ENCODE data around the gene C1orf87.

C1orf87 gene

GRCh38 chr1:60059468-60059867 is 14.1 kb downstream of the C1orf87 start:
- no peak for DNase-seq (ENCODE audit: low read depth in 2 of 2)

DNA sequence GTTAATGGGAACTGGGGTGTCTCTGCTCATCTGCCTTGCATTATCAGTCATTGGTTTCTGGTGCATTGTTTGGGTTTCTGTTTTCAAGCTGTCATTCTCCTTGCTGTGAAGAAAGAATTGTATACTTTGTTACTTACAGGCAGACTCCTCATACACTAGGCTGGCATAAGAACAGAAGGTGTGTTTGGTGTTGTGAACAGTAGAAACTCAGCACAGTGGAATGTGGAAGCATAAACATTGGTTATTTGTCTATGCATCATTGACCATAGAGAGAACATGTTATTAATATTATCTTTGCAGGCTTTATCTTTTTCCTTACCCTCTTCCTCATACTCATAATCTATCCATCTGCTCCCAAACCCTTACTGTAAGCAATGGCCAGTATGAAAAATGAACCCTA is 18.2 kb downstream of the C1orf87 start:
- DNase-seq (ENCODE audit: low read depth in 2 of 2), result no peak

DNA sequence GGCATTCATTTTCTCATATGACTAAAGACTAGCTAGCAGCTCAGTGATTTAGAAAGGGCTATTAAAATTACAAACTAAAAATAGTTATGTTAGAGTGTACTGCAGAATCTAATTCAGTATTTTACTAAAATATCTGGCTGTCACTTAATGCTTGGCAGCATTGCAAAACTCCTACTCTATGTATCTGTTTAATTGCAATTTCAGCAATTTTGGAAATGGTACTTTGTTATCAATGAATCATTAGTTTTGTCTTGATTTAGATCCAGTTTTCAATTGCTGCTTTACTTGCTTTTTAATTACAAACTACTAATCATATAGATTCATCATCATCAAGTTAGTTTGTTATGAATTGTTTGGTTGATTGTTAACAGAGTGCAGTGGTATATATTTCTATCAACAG is 19.2 kb downstream of the C1orf87 start:
- DNase-seq (ENCODE audit: low read depth in 2 of 2), result no peak

DNA sequence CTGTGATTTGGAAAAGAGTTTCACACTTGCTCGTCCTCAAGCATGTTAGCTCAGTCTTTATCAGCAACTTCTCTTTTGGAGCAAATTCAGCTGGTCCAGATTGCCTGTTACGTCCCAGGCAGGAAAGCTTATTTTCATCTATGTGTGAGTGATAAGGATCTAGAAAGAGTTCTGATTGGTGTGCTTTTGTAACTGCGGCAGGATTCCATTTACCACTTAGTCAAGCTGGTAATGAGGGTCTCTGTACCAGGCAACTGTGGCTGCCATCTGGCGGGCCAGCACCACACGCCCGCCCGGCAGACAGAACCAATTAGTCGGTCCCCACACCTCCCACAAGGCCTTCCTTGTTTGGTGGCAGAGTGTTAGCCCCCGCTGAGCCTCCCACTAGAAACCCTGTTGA is 21.0 kb downstream of the C1orf87 start:
- no peak for DNase-seq (ENCODE audit: low read depth in 2 of 2)

DNA sequence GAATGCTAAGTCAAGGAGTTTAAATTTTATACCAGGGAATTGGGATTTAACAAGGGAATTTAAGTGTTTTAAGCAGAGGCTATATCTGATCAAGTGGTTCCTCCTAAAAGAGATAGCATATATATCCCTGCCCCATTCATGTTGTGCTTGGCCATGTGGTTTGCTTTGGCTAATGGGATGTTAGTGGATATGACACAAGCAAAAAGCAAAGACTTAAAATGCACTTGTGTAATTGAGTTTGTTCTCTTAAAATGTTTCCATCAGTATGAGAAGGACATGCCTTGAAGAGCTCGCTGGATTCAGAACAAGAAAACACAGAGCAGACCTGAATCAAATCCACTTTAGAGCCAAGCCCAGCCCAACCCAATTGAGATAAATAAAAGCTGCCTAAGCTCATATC is 22.4 kb downstream of the C1orf87 start:
- DNase-seq (ENCODE audit: low read depth in 2 of 2), result no peak

GRCh38 chr1:60049188-60049587 is 24.4 kb downstream of the C1orf87 start:
- DNase-seq (ENCODE audit: low read depth in 2 of 2), result no peak

- DNase-seq (ENCODE audit: low read depth in 2 of 2), result no peak
These were observed 28.7 kb downstream of the C1orf87 start for GRCh38 chr1:60044881-60045280.

DNA sequence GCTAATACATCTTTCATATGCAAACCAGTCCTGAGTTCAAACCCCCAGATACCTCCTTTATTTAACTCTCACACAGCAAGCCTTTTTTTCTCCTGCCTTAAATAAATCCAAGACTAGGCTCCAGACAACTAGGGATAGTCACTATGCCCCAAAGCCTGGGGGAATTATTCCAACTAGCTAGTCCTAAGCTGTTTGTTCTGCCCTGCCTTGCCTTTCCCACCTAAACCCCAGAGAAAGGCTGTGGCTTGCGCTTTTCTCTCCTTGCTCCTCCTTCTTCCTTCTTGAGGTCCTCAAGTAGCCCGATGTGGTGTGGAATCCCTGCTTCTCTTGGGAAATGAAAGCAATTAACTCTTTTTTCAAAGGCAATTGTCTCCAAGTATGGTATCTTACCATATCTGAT is 31.8 kb downstream of the C1orf87 start:
- no peak for DNase-seq (ENCODE audit: low read depth in 2 of 2)

DNA sequence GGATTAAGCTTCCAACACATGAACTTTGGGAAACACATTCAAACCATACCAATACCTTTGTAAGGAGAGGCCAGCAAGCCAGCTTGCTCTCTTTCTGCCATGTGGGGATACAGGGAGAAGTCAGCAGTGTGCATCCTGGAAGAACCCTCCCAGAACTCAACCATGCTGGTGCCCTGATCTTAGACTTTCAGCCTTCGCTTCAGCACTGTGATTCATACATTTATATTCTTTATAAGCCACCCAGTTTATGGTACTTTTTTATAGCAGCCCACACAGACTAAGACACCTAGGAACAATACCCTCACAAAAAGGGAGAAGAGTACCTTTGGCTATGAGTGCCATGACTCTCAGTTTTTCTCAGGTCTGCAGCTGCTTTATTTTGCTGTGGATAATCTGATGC is 35.9 kb downstream of the C1orf87 start:
- DNase-seq (ENCODE audit: low read depth in 2 of 2), result no peak

GRCh38 chr1:60036856-60037460 is 36.6 kb downstream of the C1orf87 start:
- DNase-seq (ENCODE audit: low read depth in 2 of 2), result no peak

GRCh38 chr1:60035921-60036320 is 37.6 kb downstream of the C1orf87 start:
- DNase-seq (ENCODE audit: low read depth in 2 of 2), result no peak

DNA sequence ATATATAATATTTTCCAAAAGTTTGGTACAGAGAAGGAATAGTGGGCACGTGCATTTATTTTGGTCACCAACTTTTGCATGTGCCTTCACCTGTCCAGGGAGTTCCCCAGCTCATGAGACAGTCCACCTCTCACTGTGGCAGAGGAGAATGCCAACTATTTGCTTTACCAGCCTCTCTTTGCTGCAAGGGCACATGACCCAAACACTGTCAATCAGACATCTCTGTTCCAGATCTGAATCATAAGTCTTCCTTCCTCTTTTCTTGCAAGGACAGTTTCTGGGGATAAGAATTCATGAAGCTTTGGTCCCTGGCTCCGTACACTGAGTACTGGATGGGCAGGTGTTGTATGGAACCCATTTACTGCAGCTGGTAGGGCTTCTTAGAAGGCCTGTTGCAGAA is 38.6 kb downstream of the C1orf87 start:
- DNase-seq (ENCODE audit: low read depth in 2 of 2), result no peak

- no peak for DNase-seq (ENCODE audit: low read depth in 2 of 2)
These were observed 40.5 kb downstream of the C1orf87 start for GRCh38 chr1:60033066-60033465.

- no peak for DNase-seq (ENCODE audit: low read depth in 2 of 2)
These were observed 42.4 kb downstream of the C1orf87 start for GRCh38 chr1:60031146-60031545.

GRCh38 chr1:60025552-60025951 is 48.0 kb downstream of the C1orf87 start:
- no peak for DNase-seq (ENCODE audit: low read depth in 2 of 2)

DNA sequence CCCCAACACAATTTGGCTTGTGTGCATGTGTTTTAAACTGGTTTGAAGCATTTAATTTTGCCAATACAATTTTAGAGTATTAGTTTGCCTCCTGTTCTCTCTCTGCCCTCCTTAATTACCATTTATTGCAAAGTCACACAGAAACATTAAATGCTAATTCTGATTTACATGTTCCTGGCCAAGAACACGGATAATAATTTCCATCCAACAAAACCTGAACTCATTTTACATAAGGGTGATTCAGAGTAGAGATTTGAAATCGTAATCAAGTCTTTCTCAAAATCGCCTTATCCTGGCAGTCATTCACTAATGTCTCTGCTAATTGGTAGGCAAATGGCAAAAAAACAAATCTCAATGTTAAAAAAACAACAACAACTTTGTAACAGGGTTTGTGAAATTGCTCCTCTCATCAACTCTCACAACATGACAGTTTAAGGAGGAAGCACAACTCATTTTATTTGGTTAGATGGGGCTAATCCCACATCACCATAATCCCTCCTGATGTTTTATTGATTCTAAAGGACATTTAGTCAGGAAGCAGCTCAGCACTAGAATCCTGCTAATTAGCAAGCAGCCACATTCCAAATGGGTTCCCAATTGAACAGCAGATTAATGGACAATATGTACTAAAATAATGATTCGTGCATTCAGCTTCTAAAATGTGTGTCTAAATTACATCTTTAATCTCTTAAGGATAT is 55.9 kb downstream of the C1orf87 start:
- DNase-seq (ENCODE audit: low read depth in 2 of 2), result no peak

DNA sequence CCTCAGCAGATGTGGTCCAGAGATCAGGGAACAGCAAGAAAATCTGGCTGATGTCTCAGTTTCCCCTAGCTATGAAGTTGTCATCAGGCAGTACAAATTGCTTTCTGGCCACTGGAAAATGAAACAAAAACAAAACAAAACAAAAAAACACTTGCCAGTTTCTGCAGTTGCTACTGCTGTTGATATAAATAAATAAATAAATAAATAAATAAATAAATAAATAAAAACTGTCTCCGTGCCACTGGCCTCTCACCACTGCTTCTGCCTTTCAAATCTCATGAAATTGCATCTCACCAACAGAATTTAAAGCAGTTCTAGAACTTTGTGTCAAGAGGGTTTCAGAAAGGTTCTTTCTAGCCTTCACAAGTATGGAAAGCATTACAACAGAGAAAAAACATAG is 62.9 kb downstream of the C1orf87 start:
- DNase-seq (ENCODE audit: low read depth in 2 of 2), result no peak

GRCh38 chr1:60008500-60008899 is 65.1 kb downstream of the C1orf87 start:
- DNase-seq (ENCODE audit: low read depth in 2 of 2), result no peak

DNA sequence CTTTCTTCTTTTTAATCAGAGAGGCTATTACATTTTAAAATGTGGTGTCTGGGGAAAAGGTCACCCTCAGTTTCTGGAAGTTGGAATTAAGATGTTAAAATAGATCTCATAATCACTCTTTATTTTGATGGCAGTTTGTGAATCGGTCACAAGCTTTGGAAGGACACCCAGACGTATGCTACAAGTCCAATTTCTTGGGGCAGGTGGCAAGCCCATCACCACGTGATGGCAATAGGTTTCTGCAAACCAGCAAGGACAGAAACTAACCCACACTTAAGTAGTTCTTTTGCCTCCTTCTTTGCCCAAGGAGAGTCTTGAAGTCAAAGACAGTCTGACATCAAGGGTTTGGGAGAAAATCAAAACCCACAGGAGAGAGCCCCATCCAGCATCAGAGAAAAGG is 72.9 kb downstream of the C1orf87 start:
- DNase-seq (ENCODE audit: low read depth in 2 of 2), result no peak

DNA sequence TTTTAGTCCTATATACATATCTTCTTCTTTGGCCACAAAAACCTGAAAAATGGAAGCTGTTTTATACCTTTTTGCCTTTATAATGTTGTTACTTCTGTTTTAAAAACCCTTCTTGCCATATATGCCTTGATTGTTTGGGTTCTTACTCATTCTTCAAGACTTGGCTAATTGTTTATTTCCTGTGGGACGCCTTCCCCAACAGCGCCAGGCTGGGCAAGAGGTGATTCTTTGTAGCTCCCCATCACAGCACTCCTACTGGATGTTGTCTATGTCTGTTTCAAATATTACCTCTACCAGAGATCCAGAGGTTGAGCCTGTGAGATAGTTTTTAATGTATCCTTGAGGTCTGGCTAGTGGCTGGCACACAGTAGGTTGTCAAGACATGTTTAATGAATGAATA is 73.8 kb downstream of the C1orf87 start:
- no peak for DNase-seq (ENCODE audit: low read depth in 2 of 2)

DNA sequence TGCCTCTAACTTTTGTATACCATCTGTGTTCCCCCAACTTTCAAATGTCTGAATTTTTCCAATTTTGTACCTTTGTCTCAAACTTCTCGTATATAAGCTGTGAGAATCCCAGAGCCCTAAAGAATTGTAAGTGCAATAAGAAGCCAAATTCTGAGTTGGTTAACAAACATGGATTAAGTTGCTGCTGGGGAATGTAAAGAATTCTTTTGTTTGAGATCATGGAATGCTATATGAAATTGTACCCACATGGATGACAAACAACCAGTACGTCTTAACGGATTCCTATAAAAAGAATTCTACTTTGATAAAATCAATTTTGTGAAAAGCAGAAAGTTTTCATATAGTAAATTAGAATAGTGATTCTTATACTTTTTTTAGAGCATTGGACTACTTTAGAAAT is 74.6 kb downstream of the C1orf87 start:
- DNase-seq (ENCODE audit: low read depth in 2 of 2), result no peak

DNA sequence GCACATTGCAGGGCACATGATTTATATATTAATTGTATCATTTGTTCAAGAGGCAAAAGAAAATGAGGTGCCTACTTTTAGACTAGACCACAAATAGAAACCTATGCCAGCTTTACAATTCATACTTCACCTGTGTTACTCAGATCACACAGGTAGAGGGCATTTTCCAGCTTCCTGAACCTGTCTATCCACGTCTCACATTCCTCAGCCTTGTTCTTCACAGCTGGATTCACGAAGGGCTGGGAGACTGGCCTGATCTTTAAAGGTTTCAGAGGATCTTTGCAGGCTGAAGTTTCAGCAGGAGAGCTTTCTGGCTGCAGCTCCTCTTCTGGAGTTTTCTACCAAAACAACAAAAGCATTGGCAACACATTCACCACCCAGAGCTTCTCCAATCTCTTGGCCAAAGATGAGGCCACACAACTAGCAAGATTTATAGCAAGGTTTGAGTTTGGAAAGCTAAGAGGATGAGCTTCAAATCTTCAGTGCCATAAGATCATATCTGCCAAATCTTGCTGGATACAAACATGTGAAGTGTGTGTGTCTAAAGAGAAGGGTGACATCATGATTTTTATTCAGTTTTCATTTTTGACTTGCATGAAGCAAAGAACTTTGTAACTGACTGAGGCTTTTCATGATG is 76.0 kb downstream of the C1orf87 start:
- DNase-seq (ENCODE audit: low read depth in 2 of 2), result no peak

Measured in stimulated activated CD8-positive, alpha-beta memory T cell treated with anti-CD3 and anti-CD28 coated beads, Interleukin-2, amount 100 ng/mL, for 1 hour (primary cell).